H9 (cell line): ENCODE results near the gene RGL1. TPM values are rescaled to one million over a fixed set of nuclear protein-coding genes. Genes with fewer than 3 reads are reported as not detected.

ENCODE experiments used
- DNase-seq: peaks from one replicate; pipeline ENCODE4 v3.0.0-alpha.2; 2017
- H2AFZ ChIP-seq: one replicate; pipeline ENCODE4 v1.6.1; 2013; ENCODE audit warnings: mild to moderate bottlenecking, low read length, control low read depth, moderate library complexity
- H2AK5ac ChIP-seq: 2 replicates; pipeline ENCODE4 v1.6.1; 2013; ENCODE audit warnings: low read length, control low read depth, mixed read lengths; ENCODE audit not compliant: insufficient read length
- H2BK120ac ChIP-seq: one replicate; pipeline ENCODE4 v1.6.1; 2013; ENCODE audit warnings: low read depth, mild to moderate bottlenecking, low read length, control low read depth, inconsistent platforms; ENCODE audit not compliant: poor library complexity, severe bottlenecking
- H2BK12ac ChIP-seq: 2 replicates; pipeline ENCODE4 v1.6.1; 2013; ENCODE audit warnings: low read length, control low read depth, mixed read lengths, low read depth; ENCODE audit not compliant: insufficient read length
- H2BK15ac ChIP-seq: 2 replicates; pipeline ENCODE4 v1.6.1; 2013; ENCODE audit warnings: low read depth, low read length, control low read depth
- H2BK20ac ChIP-seq: one replicate; pipeline ENCODE4 v1.6.1; 2013; ENCODE audit warnings: low read depth, mild to moderate bottlenecking, low read length, control low read depth, inconsistent platforms; ENCODE audit not compliant: poor library complexity, severe bottlenecking
- H2BK5ac ChIP-seq: 2 replicates; pipeline ENCODE4 v1.6.1; 2013; ENCODE audit warnings: low read length, control low read depth, mixed read lengths; ENCODE audit not compliant: insufficient read length
- H3K14ac ChIP-seq: 2 replicates; pipeline ENCODE4 v1.6.1; 2013; ENCODE audit warnings: low read length, control low read depth; ENCODE audit not compliant: insufficient read depth
- H3K18ac ChIP-seq: 2 replicates; pipeline ENCODE4 v1.6.1; 2013; ENCODE audit warnings: low read depth, mild to moderate bottlenecking, mixed read lengths, low read length, control low read depth; ENCODE audit not compliant: insufficient read length
- H3K23ac ChIP-seq: 2 replicates; pipeline ENCODE4 v1.6.1; 2013; ENCODE audit warnings: low read length, control low read depth, mixed read lengths, low read depth; ENCODE audit not compliant: insufficient read length
- H3K23me2 ChIP-seq: 2 replicates; pipeline ENCODE4 v1.6.1; 2013; ENCODE audit warnings: low read depth, mild to moderate bottlenecking, mixed read lengths, low read length, control low read depth; ENCODE audit not compliant: insufficient read length, poor library complexity, severe bottlenecking
- H3K27ac ChIP-seq: 2 replicates; pipeline ENCODE4 v1.5.1; 2013; ENCODE audit warnings: low read length, control low read depth, mixed read lengths, low read depth; ENCODE audit not compliant: insufficient read length
- H3K27me3 ChIP-seq: 2 replicates; pipeline ENCODE4 v1.6.1; 2013; ENCODE audit warnings: low read length, control low read depth, inconsistent platforms; ENCODE audit not compliant: insufficient read depth
- H3K4ac ChIP-seq: 2 replicates; pipeline ENCODE4 v1.6.1; 2013; ENCODE audit warnings: low read depth, mild to moderate bottlenecking, control low read depth, inconsistent platforms, low read length, moderate library complexity
- H3K4me1 ChIP-seq: 2 replicates; pipeline ENCODE4 v1.6.1; 2013; ENCODE audit warnings: low read length, control low read depth, inconsistent platforms; ENCODE audit not compliant: insufficient read depth
- H3K4me2 ChIP-seq: 2 replicates; pipeline ENCODE4 v1.6.1; 2013; ENCODE audit warnings: low read length, control low read depth, mixed read lengths; ENCODE audit not compliant: insufficient read length, insufficient read depth
- H3K56ac ChIP-seq: 2 replicates; pipeline ENCODE4 v1.6.1; 2013; ENCODE audit warnings: low read depth, mild to moderate bottlenecking, mixed read lengths, low read length, control low read depth; ENCODE audit not compliant: insufficient read length
- H3K79me1 ChIP-seq: 2 replicates; pipeline ENCODE4 v1.6.1; 2013; ENCODE audit warnings: low read depth, mild to moderate bottlenecking, moderate library complexity, low read length, control low read depth, inconsistent platforms; ENCODE audit not compliant: insufficient read depth, poor library complexity, severe bottlenecking
- H3K79me2 ChIP-seq: 2 replicates; pipeline ENCODE4 v1.6.1; 2013; ENCODE audit warnings: low read length, control low read depth, inconsistent platforms; ENCODE audit not compliant: insufficient read depth
- H3K9ac ChIP-seq: 2 replicates; pipeline ENCODE4 v1.6.1; 2013; ENCODE audit warnings: low read length, control low read depth, mixed read lengths; ENCODE audit not compliant: insufficient read length; ENCODE audit errors: extremely low read depth
- H3K9me3 ChIP-seq: one replicate; pipeline ENCODE4 v1.6.1; 2013; ENCODE audit warnings: low read depth, low read length, inconsistent platforms; ENCODE audit not compliant: control insufficient read depth
- H3T11ph ChIP-seq: one replicate; pipeline ENCODE4 v1.6.1; 2013; ENCODE audit warnings: mild to moderate bottlenecking, low read length, control low read depth, inconsistent platforms
- H4K20me1 ChIP-seq: one replicate; pipeline ENCODE4 v1.6.1; 2013; ENCODE audit not compliant: control insufficient read depth, insufficient read length, insufficient read depth
- H4K5ac ChIP-seq: 2 replicates; pipeline ENCODE4 v1.6.1; 2013; ENCODE audit warnings: low read depth, mild to moderate bottlenecking, mixed read lengths, low read length, control low read depth; ENCODE audit not compliant: insufficient read length
- H4K8ac ChIP-seq: replicated peaks from 2 replicates; pipeline ENCODE4 v1.6.1; 2013; ENCODE audit warnings: low read length, control low read depth, mixed read lengths, low read depth; ENCODE audit not compliant: insufficient read length
- H4K91ac ChIP-seq: 2 replicates; pipeline ENCODE4 v1.6.1; 2013; ENCODE audit warnings: low read depth, mild to moderate bottlenecking, moderate library complexity, mixed read lengths, low read length, control low read depth; ENCODE audit not compliant: insufficient read length
- H3K27ac Mint-ChIP-seq, 3 experiments: 2 replicates in 2 of 3; 3 replicates in 1 of 3; pipeline ENCODE4 v1.8.0; 2020 to 2021; ENCODE audit warnings: mixed read lengths in 3 of 3, mild to moderate bottlenecking in 1 of 3, moderate library complexity in 1 of 3
- H3K27me3 Mint-ChIP-seq: 2 replicates; pipeline ENCODE4 v1.8.0; 2021; ENCODE audit warnings: low read depth, mild to moderate bottlenecking, moderate library complexity, mixed read lengths
- H3K36me3 Mint-ChIP-seq, 3 experiments: 2 replicates in 2 of 3; 3 replicates in 1 of 3; pipeline ENCODE4 v1.8.0; 2020 to 2021; ENCODE audit warnings: low read depth in 3 of 3, mixed read lengths in 3 of 3; ENCODE audit not compliant: insufficient read depth in 1 of 3
- H3K4me1 Mint-ChIP-seq, 2 experiments: 2 replicates each; pipeline ENCODE4 v1.8.0; 2020; ENCODE audit warnings: mixed read lengths in 2 of 2
- H3K4me3 Mint-ChIP-seq, 2 experiments: 2 replicates in 1 of 2; 3 replicates in 1 of 2; pipeline ENCODE4 v1.8.0; 2020 to 2021; ENCODE audit warnings: mild to moderate bottlenecking in 2 of 2, mixed read lengths in 2 of 2, moderate library complexity in 1 of 2
- H3K9me3 Mint-ChIP-seq, 2 experiments: 2 replicates in 1 of 2; 3 replicates in 1 of 2; pipeline ENCODE4 v1.8.0; 2020; ENCODE audit warnings: mild to moderate bottlenecking in 2 of 2, mixed read lengths in 2 of 2, moderate library complexity in 1 of 2
- WGBS: extraction: QIAGEN DNeasy Blood & Tissue Kit; methylation state at CpG from one replicate; pipeline ENCODE4 v1.1.7; 2013; ENCODE audit warnings: missing lambda C conversion rate, low lambda C conversion rate, mixed read lengths; ENCODE audit not compliant: insufficient read length; ENCODE audit errors: extremely low coverage; 5-methylcytosine and 5-hydroxymethylcytosine counted together
- total RNA-seq: library from RNA; stranded (reverse); gene quantifications from 2 replicates; pipeline ENCODE4 v1.2.1, GENCODE V29; 2021
- TF ChIP-seq, protein P1 (sequence below): fragments of 200-600 bp; sonication (generic); conservative IDR thresholded peaks from 3 replicates; pipeline ENCODE4 v1.8.0; 2021; ENCODE audit warnings: antibody characterized with exemption, mild to moderate bottlenecking

RGL1 gene
- total RNA-seq, 1 experiment from 2014 or later = 1.4 TPM

DNA sequence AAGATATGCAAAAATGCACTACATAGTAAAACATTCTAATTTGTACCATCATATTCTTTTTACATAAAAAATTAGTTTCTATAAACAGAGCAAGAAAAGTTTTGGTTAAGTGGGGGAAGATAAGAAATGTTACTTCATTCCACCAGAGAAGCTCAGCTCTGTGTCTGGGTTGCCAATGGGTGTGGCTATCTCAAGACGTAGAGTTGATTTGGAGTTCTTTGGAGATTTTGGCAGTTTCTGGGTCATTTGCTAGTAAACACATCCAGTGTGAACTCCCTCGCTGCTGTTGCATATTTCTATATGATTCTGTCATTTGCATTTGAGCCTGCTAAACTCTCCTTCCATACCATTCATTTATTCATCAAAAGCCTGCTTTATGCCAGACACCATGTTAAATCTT lies 7.2 kb downstream of the RGL1 start:
- Mint-ChIP-seq H3K4me3 (no peak overlapping the region), H3K9me3 (no peaks in the 10 kb centered on the region), H3K4me1 (peaks cover 27 to 32% of the 10 kb centered on the region in 2 experiments), H3K27me3 (peaks cover 2% of the 10 kb centered on the region; the same call in 1 of the 2 replicates), H3K36me3 (no peaks in the 10 kb centered on the region), H3K27ac (no peak overlapping the region)
- TF ChIP-seq, protein P1, sequence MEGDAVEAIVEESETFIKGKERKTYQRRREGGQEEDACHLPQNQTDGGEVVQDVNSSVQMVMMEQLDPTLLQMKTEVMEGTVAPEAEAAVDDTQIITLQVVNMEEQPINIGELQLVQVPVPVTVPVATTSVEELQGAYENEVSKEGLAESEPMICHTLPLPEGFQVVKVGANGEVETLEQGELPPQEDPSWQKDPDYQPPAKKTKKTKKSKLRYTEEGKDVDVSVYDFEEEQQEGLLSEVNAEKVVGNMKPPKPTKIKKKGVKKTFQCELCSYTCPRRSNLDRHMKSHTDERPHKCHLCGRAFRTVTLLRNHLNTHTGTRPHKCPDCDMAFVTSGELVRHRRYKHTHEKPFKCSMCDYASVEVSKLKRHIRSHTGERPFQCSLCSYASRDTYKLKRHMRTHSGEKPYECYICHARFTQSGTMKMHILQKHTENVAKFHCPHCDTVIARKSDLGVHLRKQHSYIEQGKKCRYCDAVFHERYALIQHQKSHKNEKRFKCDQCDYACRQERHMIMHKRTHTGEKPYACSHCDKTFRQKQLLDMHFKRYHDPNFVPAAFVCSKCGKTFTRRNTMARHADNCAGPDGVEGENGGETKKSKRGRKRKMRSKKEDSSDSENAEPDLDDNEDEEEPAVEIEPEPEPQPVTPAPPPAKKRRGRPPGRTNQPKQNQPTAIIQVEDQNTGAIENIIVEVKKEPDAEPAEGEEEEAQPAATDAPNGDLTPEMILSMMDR = no peak
- no peak overlapping the region for H2BK120ac ChIP-seq
- H4K91ac ChIP-seq = no peak overlapping the region
- H3K27me3 ChIP-seq = no peaks in the 10 kb centered on the region
- no peak overlapping the region for H3K27ac ChIP-seq
- H3K9me3 ChIP-seq = no peaks in the 10 kb centered on the region
- no peak overlapping the region for H2BK20ac ChIP-seq
- no peak overlapping the region for H3K4ac ChIP-seq
- no peak overlapping the region for H3K18ac ChIP-seq
- no peaks in the 10 kb centered on the region for H3K23me2 ChIP-seq
- no peak overlapping the region for H3K56ac ChIP-seq
- H4K8ac ChIP-seq = no peak overlapping the region
- no peak overlapping the region for H2BK5ac ChIP-seq
- no peak overlapping the region for H3K4me2 ChIP-seq
- no peak overlapping the region for H3K23ac ChIP-seq
- no peak for DNase-seq
- H4K20me1 ChIP-seq = no peaks in the 10 kb centered on the region
- H3K9ac ChIP-seq = no peak overlapping the region
- H2AFZ ChIP-seq = no peak overlapping the region
- no peak overlapping the region for H4K5ac ChIP-seq
- H3T11ph ChIP-seq = no peak overlapping the region
- H3K4me1 ChIP-seq = peaks cover 4% of the 10 kb centered on the region
- no peak overlapping the region for H2BK15ac ChIP-seq
- H2AK5ac ChIP-seq = no peak overlapping the region
- no peaks in the 10 kb centered on the region for H3K79me2 ChIP-seq
- no peaks in the 10 kb centered on the region for H3K79me1 ChIP-seq
- WGBS = no CpG with 5 or more reads among the region's 2 CpGs
- H2BK12ac ChIP-seq = no peak overlapping the region
- no peak overlapping the region for H3K14ac ChIP-seq
